ENCODE results near the gene MAP3K8. TPM values are rescaled to one million over a fixed set of nuclear protein-coding genes. Genes with fewer than 3 reads are reported as not detected.

The MAP3K8 gene
- total RNA-seq, 1 donor, result 12.8 TPM

DNA sequence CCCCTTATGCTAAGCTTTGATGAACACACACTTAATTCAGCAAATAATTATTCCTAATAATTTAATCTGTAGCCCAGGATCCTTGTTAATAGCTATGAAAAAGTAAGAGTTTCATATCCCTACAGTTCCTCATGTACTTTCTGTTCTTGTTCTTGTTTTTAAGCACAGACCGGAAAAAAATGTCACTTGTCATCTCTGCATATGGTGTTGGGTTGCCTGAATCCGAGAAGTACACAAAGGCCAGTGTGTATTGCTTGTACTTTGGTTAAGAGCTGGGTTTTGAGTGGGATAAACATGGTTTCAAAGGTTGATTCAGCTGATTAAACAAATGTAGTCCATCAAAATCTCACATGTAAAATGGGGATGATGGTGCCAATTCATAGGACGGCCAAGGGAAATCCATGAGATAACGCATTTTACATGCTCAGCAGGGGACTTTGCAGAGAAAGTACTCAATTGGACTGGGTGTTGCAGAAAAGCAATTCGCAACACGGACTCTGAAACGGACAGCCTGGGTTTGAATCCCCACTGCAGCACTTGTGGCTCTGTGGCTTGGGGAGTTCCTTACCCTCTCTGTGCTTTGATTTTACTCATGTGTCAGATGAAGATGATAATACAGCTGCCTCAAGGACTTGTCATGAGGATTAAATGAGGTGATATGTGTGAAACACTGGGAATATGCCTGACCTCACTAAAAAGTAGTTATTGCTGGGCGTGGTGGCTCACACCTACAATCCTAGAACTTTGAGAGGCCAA lies 71.7 kb downstream of the MAP3K8 start:
- DNase-seq (ENCODE audit: low read depth), result no peak
- TF ChIP-seq, protein P1, sequence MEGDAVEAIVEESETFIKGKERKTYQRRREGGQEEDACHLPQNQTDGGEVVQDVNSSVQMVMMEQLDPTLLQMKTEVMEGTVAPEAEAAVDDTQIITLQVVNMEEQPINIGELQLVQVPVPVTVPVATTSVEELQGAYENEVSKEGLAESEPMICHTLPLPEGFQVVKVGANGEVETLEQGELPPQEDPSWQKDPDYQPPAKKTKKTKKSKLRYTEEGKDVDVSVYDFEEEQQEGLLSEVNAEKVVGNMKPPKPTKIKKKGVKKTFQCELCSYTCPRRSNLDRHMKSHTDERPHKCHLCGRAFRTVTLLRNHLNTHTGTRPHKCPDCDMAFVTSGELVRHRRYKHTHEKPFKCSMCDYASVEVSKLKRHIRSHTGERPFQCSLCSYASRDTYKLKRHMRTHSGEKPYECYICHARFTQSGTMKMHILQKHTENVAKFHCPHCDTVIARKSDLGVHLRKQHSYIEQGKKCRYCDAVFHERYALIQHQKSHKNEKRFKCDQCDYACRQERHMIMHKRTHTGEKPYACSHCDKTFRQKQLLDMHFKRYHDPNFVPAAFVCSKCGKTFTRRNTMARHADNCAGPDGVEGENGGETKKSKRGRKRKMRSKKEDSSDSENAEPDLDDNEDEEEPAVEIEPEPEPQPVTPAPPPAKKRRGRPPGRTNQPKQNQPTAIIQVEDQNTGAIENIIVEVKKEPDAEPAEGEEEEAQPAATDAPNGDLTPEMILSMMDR (IDR thresholded peaks at IDR 0.05; ENCODE audit: insufficient read depth, low read length), result no peak
- H3K4me3 ChIP-seq (ENCODE audit: low read depth, low read length), result no peak overlapping the region

GRCh38 chr10:30509508-30509907 lies 75.5 kb downstream of the MAP3K8 start:
- TF ChIP-seq, protein P1 (IDR thresholded peaks at IDR 0.05; ENCODE audit: insufficient read depth, low read length), result no peak
- no peak overlapping the region for H3K4me3 ChIP-seq (ENCODE audit: low read depth, low read length)

GRCh38 chr10:30510184-30510931 lies 76.4 kb downstream of the MAP3K8 start:
- TF ChIP-seq, protein P1 (IDR thresholded peaks at IDR 0.05; ENCODE audit: insufficient read depth, low read length), result peak; percentile 34
- peak; percentile 80 for DNase-seq (ENCODE audit: low read depth)
- no peak overlapping the region for H3K4me3 ChIP-seq (ENCODE audit: low read depth, low read length)

More at GRCh38 chr10:30509508-30509907, 75.5 kb downstream of the MAP3K8 start:
- no peak for DNase-seq (ENCODE audit: low read depth)

- DNase-seq (ENCODE audit: low read depth), result no peak
- no peak overlapping the region for H3K4me3 ChIP-seq (ENCODE audit: low read depth, low read length)
- TF ChIP-seq, protein P1 (IDR thresholded peaks at IDR 0.05; ENCODE audit: insufficient read depth, low read length), result no peak
Measured at GRCh38 chr10:30510932-30511700, 77.1 kb downstream of the MAP3K8 start.

Other genes with a start within 250 kb of the MAP3K8 start
- 6.4 and 15.6 TPM in 2 replicates for gene MTPAP, start 84.9 kb upstream of the MAP3K8 start, total RNA-seq (ENCODE audit: low replicate concordance)
- gene LYZL2, start 195.6 kb downstream of the MAP3K8 start, total RNA-seq (ENCODE audit: low replicate concordance), result not detected in 2 replicates

Data from fibroblast of the aortic adventitia (primary cell).